ENCODE data around the gene ECI1. TPM values are rescaled to one million over a fixed set of nuclear protein-coding genes. Genes with fewer than 3 reads are reported as not detected.

ECI1 gene
- total and polyA plus RNA-seq, 2 of the 13 experiments (the other 11 are each of a cell fraction or from before 2014, with no cell fraction given), result 82.0 to 102 TPM

GRCh38 chr16:2226245-2226793 lies 25.1 kb downstream of the ECI1 start (continued):
- TF ChIP-seq, protein P1, sequence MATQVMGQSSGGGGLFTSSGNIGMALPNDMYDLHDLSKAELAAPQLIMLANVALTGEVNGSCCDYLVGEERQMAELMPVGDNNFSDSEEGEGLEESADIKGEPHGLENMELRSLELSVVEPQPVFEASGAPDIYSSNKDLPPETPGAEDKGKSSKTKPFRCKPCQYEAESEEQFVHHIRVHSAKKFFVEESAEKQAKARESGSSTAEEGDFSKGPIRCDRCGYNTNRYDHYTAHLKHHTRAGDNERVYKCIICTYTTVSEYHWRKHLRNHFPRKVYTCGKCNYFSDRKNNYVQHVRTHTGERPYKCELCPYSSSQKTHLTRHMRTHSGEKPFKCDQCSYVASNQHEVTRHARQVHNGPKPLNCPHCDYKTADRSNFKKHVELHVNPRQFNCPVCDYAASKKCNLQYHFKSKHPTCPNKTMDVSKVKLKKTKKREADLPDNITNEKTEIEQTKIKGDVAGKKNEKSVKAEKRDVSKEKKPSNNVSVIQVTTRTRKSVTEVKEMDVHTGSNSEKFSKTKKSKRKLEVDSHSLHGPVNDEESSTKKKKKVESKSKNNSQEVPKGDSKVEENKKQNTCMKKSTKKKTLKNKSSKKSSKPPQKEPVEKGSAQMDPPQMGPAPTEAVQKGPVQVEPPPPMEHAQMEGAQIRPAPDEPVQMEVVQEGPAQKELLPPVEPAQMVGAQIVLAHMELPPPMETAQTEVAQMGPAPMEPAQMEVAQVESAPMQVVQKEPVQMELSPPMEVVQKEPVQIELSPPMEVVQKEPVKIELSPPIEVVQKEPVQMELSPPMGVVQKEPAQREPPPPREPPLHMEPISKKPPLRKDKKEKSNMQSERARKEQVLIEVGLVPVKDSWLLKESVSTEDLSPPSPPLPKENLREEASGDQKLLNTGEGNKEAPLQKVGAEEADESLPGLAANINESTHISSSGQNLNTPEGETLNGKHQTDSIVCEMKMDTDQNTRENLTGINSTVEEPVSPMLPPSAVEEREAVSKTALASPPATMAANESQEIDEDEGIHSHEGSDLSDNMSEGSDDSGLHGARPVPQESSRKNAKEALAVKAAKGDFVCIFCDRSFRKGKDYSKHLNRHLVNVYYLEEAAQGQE (IDR thresholded peaks at IDR 0.05; ENCODE audit: borderline replicate concordance in 1 of 2, low read depth in 1 of 2, low read length in 2 of 2), result 0 out of 4 replicates have a peak, but pooled peaks of 1 of the 2 experiments have one; percentile 22
- no peak for TF ChIP-seq USF2 (IDR thresholded peaks at IDR 0.05; ENCODE audit: low read depth, low read length)
- no peak for TF ChIP-seq USF2 (CRISPR knock-in tag; IDR thresholded peaks at IDR 0.05; ENCODE audit: borderline replicate concordance)
- TF ChIP-seq, protein P2, sequence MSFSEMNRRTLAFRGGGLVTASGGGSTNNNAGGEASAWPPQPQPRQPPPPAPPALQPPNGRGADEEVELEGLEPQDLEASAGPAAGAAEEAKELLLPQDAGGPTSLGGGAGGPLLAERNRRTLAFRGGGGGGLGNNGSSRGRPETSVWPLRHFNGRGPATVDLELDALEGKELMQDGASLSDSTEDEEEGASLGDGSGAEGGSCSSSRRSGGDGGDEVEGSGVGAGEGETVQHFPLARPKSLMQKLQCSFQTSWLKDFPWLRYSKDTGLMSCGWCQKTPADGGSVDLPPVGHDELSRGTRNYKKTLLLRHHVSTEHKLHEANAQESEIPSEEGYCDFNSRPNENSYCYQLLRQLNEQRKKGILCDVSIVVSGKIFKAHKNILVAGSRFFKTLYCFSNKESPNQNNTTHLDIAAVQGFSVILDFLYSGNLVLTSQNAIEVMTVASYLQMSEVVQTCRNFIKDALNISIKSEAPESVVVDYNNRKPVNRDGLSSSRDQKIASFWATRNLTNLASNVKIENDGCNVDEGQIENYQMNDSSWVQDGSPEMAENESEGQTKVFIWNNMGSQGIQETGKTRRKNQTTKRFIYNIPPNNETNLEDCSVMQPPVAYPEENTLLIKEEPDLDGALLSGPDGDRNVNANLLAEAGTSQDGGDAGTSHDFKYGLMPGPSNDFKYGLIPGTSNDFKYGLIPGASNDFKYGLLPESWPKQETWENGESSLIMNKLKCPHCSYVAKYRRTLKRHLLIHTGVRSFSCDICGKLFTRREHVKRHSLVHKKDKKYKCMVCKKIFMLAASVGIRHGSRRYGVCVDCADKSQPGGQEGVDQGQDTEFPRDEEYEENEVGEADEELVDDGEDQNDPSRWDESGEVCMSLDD (CRISPR knock-in tag; IDR thresholded peaks at IDR 0.05; ENCODE audit: borderline replicate concordance), result no peak
- 0 out of 2 replicates have a peak, but pooled peaks have one; percentile 32 for TF ChIP-seq ZNF501 (CRISPR knock-in tag; IDR thresholded peaks at IDR 0.05)
- TF ChIP-seq, protein P3, sequence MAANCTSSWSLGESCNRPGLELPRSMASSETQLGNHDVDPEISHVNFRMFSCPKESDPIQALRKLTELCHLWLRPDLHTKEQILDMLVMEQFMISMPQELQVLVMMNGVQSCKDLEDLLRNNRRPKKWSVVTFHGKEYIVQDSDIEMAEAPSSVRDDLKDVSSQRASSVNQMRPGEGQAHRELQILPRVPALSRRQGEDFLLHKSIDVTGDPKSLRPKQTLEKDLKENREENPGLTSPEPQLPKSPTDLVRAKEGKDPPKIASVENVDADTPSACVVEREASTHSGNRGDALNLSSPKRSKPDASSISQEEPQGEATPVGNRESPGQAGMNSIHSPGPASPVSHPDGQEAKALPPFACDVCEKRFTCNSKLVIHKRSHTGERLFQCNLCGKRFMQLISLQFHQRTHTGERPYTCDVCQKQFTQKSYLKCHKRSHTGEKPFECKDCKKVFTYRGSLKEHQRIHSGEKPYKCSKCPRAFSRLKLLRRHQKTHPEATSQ (CRISPR knock-in tag; IDR thresholded peaks at IDR 0.05; ENCODE audit: borderline replicate concordance), result no peak
- TF ChIP-seq MAFG (CRISPR knock-in tag; IDR thresholded peaks at IDR 0.05), result no peak
- no peak for TF ChIP-seq ZNF263 (CRISPR knock-in tag; IDR thresholded peaks at IDR 0.05)
- peak; percentile 79 for TF ChIP-seq NCOA2 (CRISPR knock-in tag; IDR thresholded peaks at IDR 0.05)
- no peak for TF ChIP-seq ZSCAN20 (CRISPR knock-in tag; IDR thresholded peaks at IDR 0.05; ENCODE audit: borderline replicate concordance)
- TF ChIP-seq ATAD3A (CRISPR knock-in tag; IDR thresholded peaks at IDR 0.05), result no peak
- TF ChIP-seq NCOR1 (IDR thresholded peaks at IDR 0.05; ENCODE audit: borderline replicate concordance, low read length), result peak; percentile 61; the same call in 1 of the 2 replicates
- no peak for TF ChIP-seq CHD4 (IDR thresholded peaks at IDR 0.05; ENCODE audit: borderline replicate concordance, low read length)
- TF ChIP-seq SRSF1 (optimal IDR thresholded peaks at IDR 0.05; ENCODE audit: low read depth, low read length), result no peak
- no peak for TF ChIP-seq ZFP41 (CRISPR knock-in tag; IDR thresholded peaks at IDR 0.05; ENCODE audit: borderline replicate concordance)
- no peak for TF ChIP-seq ZNF747 (CRISPR knock-in tag; IDR thresholded peaks at IDR 0.05; ENCODE audit: borderline replicate concordance)
- TF ChIP-seq GTF2F1 (IDR thresholded peaks at IDR 0.05; ENCODE audit: low read length), result no peak

All from HepG2 (cell line).